K562 (cell line): ENCODE measurements around the gene MAP3K2.

ENCODE experiments used
- NRF1 ChIP-seq, 2 experiments: fragments of 450-650 bp; IDR thresholded peaks in 1 of 2; conservative IDR thresholded peaks in 1 of 2; 2 replicates each; pipeline ENCODE4 v1.6.1; 2014; ENCODE audit warnings: mild to moderate bottlenecking in 2 of 2
- TF ChIP-seq, protein P1 (sequence below): fragments of 450-650 bp; IDR thresholded peaks from 2 replicates; pipeline ENCODE4 v1.6.1; 2016; ENCODE audit warnings: missing biosample characterization, missing genetic modification characterization

- TF ChIP-seq, protein P1, sequence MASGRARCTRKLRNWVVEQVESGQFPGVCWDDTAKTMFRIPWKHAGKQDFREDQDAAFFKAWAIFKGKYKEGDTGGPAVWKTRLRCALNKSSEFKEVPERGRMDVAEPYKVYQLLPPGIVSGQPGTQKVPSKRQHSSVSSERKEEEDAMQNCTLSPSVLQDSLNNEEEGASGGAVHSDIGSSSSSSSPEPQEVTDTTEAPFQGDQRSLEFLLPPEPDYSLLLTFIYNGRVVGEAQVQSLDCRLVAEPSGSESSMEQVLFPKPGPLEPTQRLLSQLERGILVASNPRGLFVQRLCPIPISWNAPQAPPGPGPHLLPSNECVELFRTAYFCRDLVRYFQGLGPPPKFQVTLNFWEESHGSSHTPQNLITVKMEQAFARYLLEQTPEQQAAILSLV (tag), result no peak
- no peak for TF ChIP-seq NRF1 (conservative IDR thresholded peaks at IDR 0.05 in 1 of 2, IDR thresholded peaks at IDR 0.05 in 1 of 2)
Observed at GRCh38 chr2:127413782-127414637, 26.2 kb upstream of the MAP3K2 start.
